Activated B cell treated with CpG ODN at 0.5 μM for 24 hours (primary cell): ENCODE results near the gene EML5. TPM values are rescaled to one million over a fixed set of nuclear protein-coding genes. Genes with fewer than 3 reads are reported as not detected.

Source experiments
- ATAC-seq: fragments of 200-7000 bp; cut with Tn5 transposase; one replicate; pipeline ENCODE4 v1.10.0; 2021; ENCODE audit warnings: low read depth, mild to moderate bottlenecking, moderate library complexity
- CTCF ChIA-PET: fragments of 350-600 bp; sonication (Branson Sonifier 250); formaldehyde crosslinking; loops from one replicate; lab custom pipeline; 2021; ENCODE audit warnings: antibody characterized with exemption; lab: Charles Lee
- POLR2A ChIA-PET: fragments of 350-600 bp; sonication (Branson Sonifier 250); formaldehyde crosslinking; loops from one replicate; lab custom pipeline; 2021; ENCODE audit warnings: antibody characterized with exemption; lab: Charles Lee
- DNase-seq: peaks from one replicate; pipeline ENCODE4 v3.0.0; 2022
- H3K27ac Mint-ChIP-seq: one replicate; pipeline ENCODE4 v1.8.0; 2020; ENCODE audit warnings: mixed read lengths
- H3K27me3 Mint-ChIP-seq: one replicate; pipeline ENCODE4 v1.8.0; 2021; ENCODE audit warnings: mixed read lengths
- H3K36me3 Mint-ChIP-seq: one replicate; pipeline ENCODE4 v1.8.0; 2021; ENCODE audit warnings: low read depth, mixed read lengths
- H3K4me1 Mint-ChIP-seq: one replicate; pipeline ENCODE4 v1.8.0; 2021; ENCODE audit warnings: mixed read lengths
- H3K4me3 Mint-ChIP-seq: one replicate; pipeline ENCODE4 v1.8.0; 2020; ENCODE audit warnings: mild to moderate bottlenecking, mixed read lengths
- H3K9me3 Mint-ChIP-seq: one replicate; pipeline ENCODE4 v1.8.0; 2020; ENCODE audit warnings: mixed read lengths
- intact Hi-C: fragments of 100-400 bp; cut with micrococcal nuclease; formaldehyde crosslinking; loops from one replicate; pipeline ENCODE4 v1.15.1; 2024
- total RNA-seq: library from RNA; stranded (reverse); gene quantifications from 2 replicates; pipeline ENCODE4 v1.2.3, GENCODE V29; 2022
- TF ChIP-seq, protein P1 (sequence below): fragments of 200-600 bp; IDR thresholded peaks from one replicate; pipeline ENCODE4 v1.8.0; 2022; ENCODE audit warnings: antibody characterized with exemption, mild to moderate bottlenecking

The EML5 gene
- total RNA-seq, 1 donor from 2014 or later: 5.0 TPM

DNA sequence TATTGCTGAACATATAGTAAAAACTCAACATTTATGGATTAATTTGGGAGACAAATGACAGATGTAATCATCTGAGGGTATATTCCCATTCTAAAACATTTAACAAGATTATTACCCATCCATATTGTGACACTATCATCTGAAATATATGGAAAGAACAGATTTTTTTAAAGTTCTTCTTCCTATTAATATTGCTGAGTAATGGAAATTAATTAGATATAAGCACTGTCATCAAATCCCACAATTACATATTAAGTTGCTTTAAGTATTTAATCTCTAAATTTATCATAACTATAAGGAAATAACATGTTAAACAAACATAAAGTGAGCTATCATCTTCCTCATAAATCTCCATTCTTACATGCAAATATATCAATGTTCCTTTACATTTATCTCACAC, 22.0 kb downstream of the EML5 start:
- no peaks in the 10 kb centered on the region for H3K4me1 Mint-ChIP-seq
- peaks cover 24% of the 10 kb centered on the region for H3K9me3 Mint-ChIP-seq
- no peak for ATAC-seq
- peaks cover 13% of the 10 kb centered on the region for H3K36me3 Mint-ChIP-seq
- CTCF ChIA-PET: no interaction called here
- DNase-seq: no peak
- no peaks in the 10 kb centered on the region for H3K27me3 Mint-ChIP-seq
- H3K4me3 Mint-ChIP-seq: no peak overlapping the region
- POLR2A ChIA-PET: no interaction called here
- H3K27ac Mint-ChIP-seq: no peak overlapping the region
- TF ChIP-seq, protein P1, sequence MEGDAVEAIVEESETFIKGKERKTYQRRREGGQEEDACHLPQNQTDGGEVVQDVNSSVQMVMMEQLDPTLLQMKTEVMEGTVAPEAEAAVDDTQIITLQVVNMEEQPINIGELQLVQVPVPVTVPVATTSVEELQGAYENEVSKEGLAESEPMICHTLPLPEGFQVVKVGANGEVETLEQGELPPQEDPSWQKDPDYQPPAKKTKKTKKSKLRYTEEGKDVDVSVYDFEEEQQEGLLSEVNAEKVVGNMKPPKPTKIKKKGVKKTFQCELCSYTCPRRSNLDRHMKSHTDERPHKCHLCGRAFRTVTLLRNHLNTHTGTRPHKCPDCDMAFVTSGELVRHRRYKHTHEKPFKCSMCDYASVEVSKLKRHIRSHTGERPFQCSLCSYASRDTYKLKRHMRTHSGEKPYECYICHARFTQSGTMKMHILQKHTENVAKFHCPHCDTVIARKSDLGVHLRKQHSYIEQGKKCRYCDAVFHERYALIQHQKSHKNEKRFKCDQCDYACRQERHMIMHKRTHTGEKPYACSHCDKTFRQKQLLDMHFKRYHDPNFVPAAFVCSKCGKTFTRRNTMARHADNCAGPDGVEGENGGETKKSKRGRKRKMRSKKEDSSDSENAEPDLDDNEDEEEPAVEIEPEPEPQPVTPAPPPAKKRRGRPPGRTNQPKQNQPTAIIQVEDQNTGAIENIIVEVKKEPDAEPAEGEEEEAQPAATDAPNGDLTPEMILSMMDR: no peak
- intact Hi-C loops: no loop called here

- Mint-ChIP-seq H3K4me1 (no peaks in the 10 kb centered on the region), H3K9me3 (peaks cover 38% of the 10 kb centered on the region), H3K27me3 (no peaks in the 10 kb centered on the region), H3K4me3 (no peak overlapping the region), H3K27ac (no peak overlapping the region), H3K36me3 (peaks cover 18% of the 10 kb centered on the region)
- intact Hi-C loops: no loop called here
- ATAC-seq (no peak), DNase-seq (no peak)
- ChIA-PET CTCF (interaction anchor here (0.6 kb wide), 1 partner anchor 36 kb away, joined by 3 read pairs; no protein-coding TSS in a partner anchor), POLR2A (no interaction called here)
- TF ChIP-seq, protein P1: no peak
These were observed 27.6 kb downstream of the EML5 start for GRCh38 chr14:88765130-88765529.

GRCh38 chr14:88753873-88754272, 38.9 kb downstream of the EML5 start:
- TF ChIP-seq, protein P1: no peak
- H3K9me3 Mint-ChIP-seq: peaks cover 2% of the 10 kb centered on the region
- H3K4me3 Mint-ChIP-seq: no peak overlapping the region
- ATAC-seq (no peak), DNase-seq (no peak)
- H3K27ac Mint-ChIP-seq: no peak overlapping the region
- H3K36me3 Mint-ChIP-seq: peaks cover 2% of the 10 kb centered on the region
- no peaks in the 10 kb centered on the region for H3K4me1 Mint-ChIP-seq
- intact Hi-C loops: no loop called here
- H3K27me3 Mint-ChIP-seq: no peaks in the 10 kb centered on the region
- CTCF ChIA-PET: no interaction called here
- POLR2A ChIA-PET: no interaction called here

DNA sequence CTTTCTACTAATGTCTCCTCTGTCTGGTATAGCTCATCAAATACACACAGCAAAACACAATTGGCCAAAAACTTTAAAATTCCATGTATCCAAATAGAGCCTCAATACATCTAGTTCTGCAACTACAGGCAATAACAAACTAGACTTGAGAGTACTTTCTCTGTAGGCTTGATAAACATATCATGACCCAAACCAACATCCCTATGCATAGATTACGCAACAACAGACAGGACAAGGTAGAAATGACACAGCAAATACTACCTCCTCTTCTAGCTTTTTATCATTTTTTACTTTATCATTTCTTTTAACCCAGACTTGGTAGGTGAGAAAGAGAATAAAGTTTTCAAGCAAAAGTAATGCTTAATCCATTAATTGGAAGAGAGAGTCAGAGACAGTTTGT, 41.8 kb downstream of the EML5 start:
- no peaks in the 10 kb centered on the region for H3K4me1 Mint-ChIP-seq
- POLR2A ChIA-PET: no interaction called here
- no peak overlapping the region for H3K4me3 Mint-ChIP-seq
- H3K27me3 Mint-ChIP-seq: no peaks in the 10 kb centered on the region
- CTCF ChIA-PET: interaction anchor here (1.3 kb wide), 1 partner anchor 84 kb away, joined by 3 read pairs; no protein-coding TSS in a partner anchor
- DNase-seq (no peak), ATAC-seq (no peak)
- H3K36me3 Mint-ChIP-seq: peaks cover 7% of the 10 kb centered on the region
- intact Hi-C loops: no loop called here
- TF ChIP-seq, protein P1: no peak
- H3K27ac Mint-ChIP-seq: no peak overlapping the region
- H3K9me3 Mint-ChIP-seq: no peaks in the 10 kb centered on the region

GRCh38 chr14:88750413-88750812, 42.3 kb downstream of the EML5 start:
- H3K27ac Mint-ChIP-seq: no peak overlapping the region
- intact Hi-C loops: no loop called here
- H3K4me3 Mint-ChIP-seq: no peak overlapping the region
- DNase-seq (no peak), ATAC-seq (no peak)
- no peaks in the 10 kb centered on the region for H3K9me3 Mint-ChIP-seq
- CTCF ChIA-PET: interaction anchor here (1.3 kb wide), 1 partner anchor 83 kb away, joined by 3 read pairs; no protein-coding TSS in a partner anchor
- H3K27me3 Mint-ChIP-seq: no peaks in the 10 kb centered on the region
- peaks cover 7% of the 10 kb centered on the region for H3K36me3 Mint-ChIP-seq
- no peaks in the 10 kb centered on the region for H3K4me1 Mint-ChIP-seq
- TF ChIP-seq, protein P1: no peak
- POLR2A ChIA-PET: no interaction called here
